DND-41 (cell line): Measurements from ENCODE around the gene AKAP13.

Experiments
- ATAC-seq: fragments of 200-7000 bp; cut with Tn5 transposase; 3 replicates; pipeline ENCODE4 v1.9.1; 2021; ENCODE audit warnings: low read depth; ENCODE audit not compliant: insufficient read depth
- DNase-seq: peaks from one replicate; pipeline ENCODE4 v3.0.0-alpha.2; 2020
- H2AFZ ChIP-seq: 2 replicates; pipeline ENCODE4 v1.6.0; 2012; ENCODE audit warnings: low read depth, low read length
- H3K27ac ChIP-seq: 2 replicates; pipeline ENCODE4 v1.5.1; 2012; ENCODE audit warnings: low read length, inconsistent platforms
- H3K27me3 ChIP-seq: fragments of 200-600 bp; sonication (generic); 2 replicates; pipeline ENCODE4 v1.6.0; 2012; ENCODE audit warnings: low read length, mild to moderate bottlenecking, inconsistent platforms; ENCODE audit not compliant: insufficient read depth, poor library complexity
- H3K36me3 ChIP-seq: 2 replicates; pipeline ENCODE4 v1.5.1; 2012; ENCODE audit warnings: low read length, inconsistent platforms; ENCODE audit not compliant: insufficient read depth
- H3K4me1 ChIP-seq: 2 replicates; pipeline ENCODE4 v1.5.1; 2012; ENCODE audit warnings: mild to moderate bottlenecking, low read length; ENCODE audit not compliant: insufficient read depth
- H3K4me2 ChIP-seq: 2 replicates; pipeline ENCODE4 v1.6.0; 2012; ENCODE audit warnings: mild to moderate bottlenecking, moderate library complexity, low read length, inconsistent platforms; ENCODE audit not compliant: insufficient read depth
- H3K4me3 ChIP-seq, 2 experiments: fragments of 200-600 bp in 1 of 2; shearing (Covaris generic) in 1 of 2; 2 replicates each; pipeline ENCODE4 v1.5.1; 2012 to 2016; ENCODE audit warnings: inconsistent platforms in 2 of 2, low read length in 2 of 2, mild to moderate bottlenecking in 2 of 2, low read depth in 1 of 2, moderate library complexity in 1 of 2
- H3K79me2 ChIP-seq: 2 replicates; pipeline ENCODE4 v1.6.0; 2012; ENCODE audit warnings: low read length, inconsistent platforms; ENCODE audit not compliant: insufficient read depth
- H3K9ac ChIP-seq: 2 replicates; pipeline ENCODE4 v1.6.0; 2012; ENCODE audit warnings: low read depth, mild to moderate bottlenecking, inconsistent platforms, low read length, moderate library complexity
- H3K9me3 ChIP-seq: 2 replicates; pipeline ENCODE4 v1.5.1; 2012; ENCODE audit warnings: low read length, moderate library complexity, mild to moderate bottlenecking, inconsistent platforms; ENCODE audit not compliant: insufficient read depth, severe bottlenecking
- H4K20me1 ChIP-seq: 2 replicates; pipeline ENCODE4 v1.6.0; 2012; ENCODE audit warnings: low read length; ENCODE audit not compliant: insufficient read depth
- EZH2 ChIP-seq: IDR thresholded peaks from 3 replicates; pipeline ENCODE4 v1.6.1; 2012; ENCODE audit warnings: borderline replicate concordance, low read depth, mild to moderate bottlenecking, moderate library complexity, low read length, inconsistent platforms; ENCODE audit not compliant: severe bottlenecking
- TF ChIP-seq, protein P1 (sequence below): IDR thresholded peaks from 2 replicates; pipeline ENCODE4 v1.5.1; 2012; ENCODE audit warnings: borderline replicate concordance, low read length, moderate library complexity, mild to moderate bottlenecking; ENCODE audit not compliant: poor library complexity, severe bottlenecking; ENCODE audit errors: extremely low read depth

Gene AKAP13

DNA sequence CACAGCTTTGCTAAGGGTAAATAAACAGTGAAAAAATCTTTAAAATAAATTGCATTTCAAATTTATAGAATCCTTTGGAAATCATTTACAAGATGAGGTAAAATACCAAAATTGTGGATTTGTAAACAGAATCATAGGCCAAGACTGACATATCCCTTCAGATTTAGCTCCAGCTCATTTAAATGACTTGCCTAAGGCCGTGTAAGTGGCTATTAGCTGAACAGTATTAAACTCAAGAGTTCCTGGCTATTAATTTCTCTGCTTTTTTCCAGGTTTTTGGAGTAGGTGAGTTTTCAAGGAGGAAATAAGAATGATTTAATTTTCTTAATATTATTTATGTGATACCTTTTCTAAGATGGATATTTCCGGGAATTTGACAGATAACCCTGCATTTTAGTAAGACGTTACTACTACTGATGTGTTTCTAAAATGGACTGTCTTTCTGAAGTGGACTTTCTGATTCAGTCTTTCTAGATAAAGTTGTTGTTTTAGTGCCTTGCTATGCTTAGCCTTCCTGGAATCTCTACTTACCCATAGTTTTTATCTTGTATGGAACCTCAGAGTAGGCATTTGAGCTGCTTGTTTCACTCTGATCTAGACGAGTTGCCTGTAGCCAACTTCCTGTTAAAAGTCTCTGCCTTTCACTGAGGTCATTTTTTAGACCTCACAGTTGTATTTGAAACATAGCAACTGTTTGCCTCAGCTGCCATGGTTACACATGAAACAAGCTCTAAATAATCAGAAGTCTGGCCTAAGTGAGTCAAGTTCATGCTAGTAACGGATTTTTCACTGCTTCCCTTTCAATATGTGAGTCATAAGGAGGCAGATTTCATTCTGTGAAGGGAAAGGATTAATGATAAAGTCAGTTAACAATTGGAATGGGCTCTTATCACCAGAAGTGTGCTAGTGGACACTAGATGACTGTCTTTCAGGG, 287.4 kb downstream of the AKAP13 start:
- Histone ChIP-seq H3K36me3 (peaks cover 15% of the 10 kb centered on the region; the same call in 1 of the 2 replicates), H3K9ac (no peak overlapping the region), H3K27me3 (no peaks in the 10 kb centered on the region), H3K4me1 (peaks cover 8% of the 10 kb centered on the region), H3K4me2 (no peak overlapping the region), H3K4me3 (no peak overlapping the region), H2AFZ (no peak overlapping the region), H4K20me1 (no peaks in the 10 kb centered on the region), H3K27ac (0 out of 2 replicates have a peak overlapping the region, but pooled peaks have one; percentile 28), H3K9me3 (no peaks in the 10 kb centered on the region), H3K79me2 (no peaks in the 10 kb centered on the region)
- peak; percentile 79 for ATAC-seq
- TF ChIP-seq EZH2: no peak
- TF ChIP-seq, protein P1, sequence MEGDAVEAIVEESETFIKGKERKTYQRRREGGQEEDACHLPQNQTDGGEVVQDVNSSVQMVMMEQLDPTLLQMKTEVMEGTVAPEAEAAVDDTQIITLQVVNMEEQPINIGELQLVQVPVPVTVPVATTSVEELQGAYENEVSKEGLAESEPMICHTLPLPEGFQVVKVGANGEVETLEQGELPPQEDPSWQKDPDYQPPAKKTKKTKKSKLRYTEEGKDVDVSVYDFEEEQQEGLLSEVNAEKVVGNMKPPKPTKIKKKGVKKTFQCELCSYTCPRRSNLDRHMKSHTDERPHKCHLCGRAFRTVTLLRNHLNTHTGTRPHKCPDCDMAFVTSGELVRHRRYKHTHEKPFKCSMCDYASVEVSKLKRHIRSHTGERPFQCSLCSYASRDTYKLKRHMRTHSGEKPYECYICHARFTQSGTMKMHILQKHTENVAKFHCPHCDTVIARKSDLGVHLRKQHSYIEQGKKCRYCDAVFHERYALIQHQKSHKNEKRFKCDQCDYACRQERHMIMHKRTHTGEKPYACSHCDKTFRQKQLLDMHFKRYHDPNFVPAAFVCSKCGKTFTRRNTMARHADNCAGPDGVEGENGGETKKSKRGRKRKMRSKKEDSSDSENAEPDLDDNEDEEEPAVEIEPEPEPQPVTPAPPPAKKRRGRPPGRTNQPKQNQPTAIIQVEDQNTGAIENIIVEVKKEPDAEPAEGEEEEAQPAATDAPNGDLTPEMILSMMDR: no peak
- peak; percentile 7 for DNase-seq

DNA sequence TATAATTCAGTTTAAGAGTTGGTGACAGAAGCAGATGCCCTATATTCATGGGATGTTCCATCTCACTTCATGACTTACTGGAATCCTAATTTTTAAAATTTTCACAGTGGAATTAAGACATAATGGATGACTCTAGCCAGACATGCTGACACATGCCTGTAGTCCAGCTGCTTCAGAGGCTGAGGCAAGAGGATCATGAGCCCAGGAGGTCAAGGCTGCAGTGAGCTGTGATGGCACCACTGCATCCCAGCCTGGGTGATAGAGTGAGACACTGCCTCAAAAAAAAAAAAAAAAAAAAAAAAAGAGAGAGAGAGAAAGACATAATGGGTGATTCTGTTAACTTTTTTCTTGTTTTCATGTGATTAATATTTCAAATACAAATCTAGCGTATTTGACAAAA, 290.8 kb downstream of the AKAP13 start:
- Histone ChIP-seq H3K36me3 (peaks cover 12% of the 10 kb centered on the region; the same call in 1 of the 2 replicates), H3K4me1 (peaks cover 8% of the 10 kb centered on the region)

DNA sequence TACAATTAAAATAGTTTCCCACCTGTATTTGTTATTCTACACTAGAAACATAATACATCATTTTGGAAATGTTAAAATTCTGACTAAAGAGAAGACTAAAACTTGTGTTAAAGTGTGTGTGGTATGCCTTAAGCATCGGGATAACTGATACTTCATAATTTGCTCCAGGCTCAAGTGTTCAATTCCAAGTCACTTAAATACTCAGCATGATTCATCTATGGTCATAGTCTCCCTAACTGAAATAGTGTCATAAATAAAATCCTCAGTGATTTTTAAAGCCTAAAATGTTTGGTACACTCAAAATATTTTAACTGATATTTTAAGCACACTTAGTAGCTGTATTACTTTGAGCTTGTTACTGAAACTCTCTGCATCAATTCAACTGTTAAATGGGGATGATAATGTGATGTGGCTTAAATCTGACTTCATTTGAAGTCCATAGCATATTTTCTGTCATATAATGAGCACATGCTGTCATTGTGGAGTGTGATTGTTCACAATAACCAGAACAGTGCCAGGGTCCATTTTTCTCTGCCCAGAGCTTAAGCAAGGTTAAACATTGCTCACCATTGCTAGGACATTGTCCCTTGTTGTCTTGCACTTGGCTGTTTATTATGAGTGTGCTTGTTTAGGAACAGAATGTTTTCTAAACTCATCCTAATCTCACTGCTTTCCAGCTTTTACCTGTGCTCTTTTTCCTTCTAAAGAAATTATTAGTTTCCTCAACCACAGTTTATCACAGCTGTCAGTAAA, 292.1 kb downstream of the AKAP13 start:
- Histone ChIP-seq H3K36me3 (peaks cover 12% of the 10 kb centered on the region; the same call in 1 of the 2 replicates), H3K4me1 (peaks cover 8% of the 10 kb centered on the region), H3K4me3 (no peak overlapping the region), H2AFZ (no peak overlapping the region), H4K20me1 (no peaks in the 10 kb centered on the region), H3K27me3 (no peaks in the 10 kb centered on the region), H3K79me2 (no peaks in the 10 kb centered on the region), H3K9ac (no peak overlapping the region), H3K4me2 (no peak overlapping the region), H3K9me3 (no peaks in the 10 kb centered on the region), H3K27ac (no peak overlapping the region)
- DNase-seq (no peak), ATAC-seq (no peak)
- TF ChIP-seq, protein P1: no peak
- no peak for TF ChIP-seq EZH2

More for the DNA sequence above, 290.8 kb downstream of the AKAP13 start:
- no peak overlapping the region for H3K4me2 ChIP-seq
- H3K79me2 ChIP-seq: no peaks in the 10 kb centered on the region
- no peaks in the 10 kb centered on the region for H3K9me3 ChIP-seq
- H3K4me3 ChIP-seq: no peak overlapping the region
- TF ChIP-seq, protein P1: no peak
- TF ChIP-seq EZH2: no peak
- ATAC-seq (no peak), DNase-seq (no peak)
- H3K27me3 ChIP-seq: no peaks in the 10 kb centered on the region
- no peak overlapping the region for H3K27ac ChIP-seq
- no peaks in the 10 kb centered on the region for H4K20me1 ChIP-seq
- H2AFZ ChIP-seq: no peak overlapping the region
- H3K9ac ChIP-seq: no peak overlapping the region
